Measurements from ENCODE around the gene OR52A1. TPM values are rescaled to one million over a fixed set of nuclear protein-coding genes. Genes with fewer than 3 reads are reported as not detected.
"Not testable (repeated sequence)": the region's sequence is repeated elsewhere in the genome, so short reads cannot be mapped to it uniquely, and the experiment has no call there.

OR52A1 gene
- total RNA-seq, 1 donor from 2014 or later, result not detected

GRCh38 chr11:5160217-5160616, 5.7 kb upstream of the OR52A1 start:
- H3K4me3 Mint-ChIP-seq; intact Hi-C loops (cut with micrococcal nuclease); H3K27ac Mint-ChIP-seq; DNase-seq; H3K27me3 Mint-ChIP-seq; H3K36me3 Mint-ChIP-seq (ENCODE audit: low read depth); H3K4me1 Mint-ChIP-seq; H3K9me3 Mint-ChIP-seq: not testable (repeated sequence)

DNA sequence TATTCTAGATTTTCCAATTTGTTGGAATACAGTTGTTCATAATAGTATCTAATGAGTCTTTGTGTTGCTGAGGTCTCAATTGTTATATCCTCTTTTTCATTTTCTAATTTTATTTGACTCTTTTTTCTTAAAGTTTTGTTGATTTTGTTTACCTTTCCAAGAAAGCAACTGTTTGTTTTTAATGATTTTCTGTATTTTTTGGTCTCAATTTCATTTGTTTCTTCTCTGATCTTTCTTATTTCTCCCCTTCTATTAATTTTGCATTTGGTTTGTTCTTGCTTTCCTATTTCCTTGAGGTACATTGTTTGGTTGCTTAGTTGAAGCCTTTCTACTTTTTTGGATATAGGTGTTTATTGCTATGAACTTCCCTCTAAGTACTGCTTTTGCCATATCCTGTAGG, 5.2 kb upstream of the OR52A1 start:
- H3K27ac Mint-ChIP-seq, result no peak overlapping the region
- DNase-seq, result no peak
- H3K4me1 Mint-ChIP-seq, result no peaks in the 10 kb centered on the region
- no peaks in the 10 kb centered on the region for H3K36me3 Mint-ChIP-seq (ENCODE audit: low read depth)
- H3K4me3 Mint-ChIP-seq, result no peak overlapping the region
- intact Hi-C loops (cut with micrococcal nuclease), result no loop called here
- no peaks in the 10 kb centered on the region for H3K27me3 Mint-ChIP-seq
- no peaks in the 10 kb centered on the region for H3K9me3 Mint-ChIP-seq

DNA sequence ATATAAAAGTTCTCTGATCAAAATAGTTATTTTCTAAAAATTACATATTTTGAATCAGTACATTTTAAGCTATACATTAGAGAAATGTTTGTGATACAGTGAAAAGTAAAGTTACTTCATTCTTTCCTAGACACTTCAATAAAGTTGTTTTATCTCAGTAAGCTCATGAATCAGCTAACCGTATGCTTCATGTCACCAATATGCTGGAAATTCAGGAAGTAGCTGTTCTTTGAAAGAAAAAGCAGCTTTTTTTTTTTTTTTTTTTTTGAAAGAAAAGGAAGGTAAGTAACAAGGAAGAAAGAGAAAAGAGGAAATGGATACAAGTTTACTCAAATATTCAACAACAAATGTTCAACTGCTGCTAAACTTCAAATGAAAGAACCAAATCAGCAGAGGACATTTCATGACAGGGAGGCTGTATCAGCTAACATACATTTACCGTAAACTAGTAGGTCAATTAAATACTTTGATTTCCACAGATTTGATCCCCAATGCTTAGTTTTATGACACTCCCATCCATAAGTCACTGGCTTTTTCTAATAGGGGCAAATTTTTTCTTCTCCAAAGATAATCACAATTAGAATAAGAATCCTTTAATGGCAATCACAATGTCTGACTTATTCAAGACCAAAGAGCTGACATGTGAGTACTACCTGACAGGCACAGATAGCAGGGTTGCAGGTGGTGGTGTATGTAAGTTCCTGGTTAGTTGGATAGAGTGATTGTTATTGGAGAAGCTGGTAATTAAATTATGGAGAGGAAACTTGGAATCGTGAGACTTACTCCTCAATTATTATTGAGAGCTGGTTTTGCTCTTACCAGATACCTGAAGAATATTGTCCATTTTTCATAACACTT, 754 bp downstream of the OR52A1 start:
- H3K4me1 Mint-ChIP-seq, result no peaks in the 10 kb centered on the region

DNA sequence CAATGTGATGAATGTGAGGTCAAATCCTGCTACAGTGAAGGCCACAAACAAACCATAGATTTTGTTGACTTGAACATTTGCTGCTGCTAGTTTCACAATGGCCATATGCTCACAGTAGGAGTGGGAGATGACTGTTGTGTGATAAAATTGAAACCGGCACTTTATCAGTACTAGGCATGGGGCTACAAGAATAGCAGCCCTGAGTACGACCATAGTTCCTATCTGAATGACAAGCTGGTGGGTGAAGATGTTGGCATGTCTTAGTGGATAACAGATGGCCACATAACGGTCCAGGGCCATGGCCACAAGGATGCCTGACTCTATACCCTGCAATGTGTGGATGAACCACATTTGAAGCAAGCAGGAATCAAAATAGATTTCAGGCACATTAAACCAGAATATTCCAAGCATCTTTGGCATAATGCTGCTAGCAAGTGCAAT, 2.8 kb downstream of the OR52A1 start:
- intact Hi-C loops (cut with micrococcal nuclease), result no loop called here
- H3K4me1 Mint-ChIP-seq, result no peaks in the 10 kb centered on the region
- H3K4me3 Mint-ChIP-seq, result no peak overlapping the region

More for the DNA sequence above, 754 bp downstream of the OR52A1 start:
- no peak overlapping the region for H3K4me3 Mint-ChIP-seq
- no peaks in the 10 kb centered on the region for H3K9me3 Mint-ChIP-seq
- no peak for DNase-seq
- intact Hi-C loops (cut with micrococcal nuclease), result no loop called here
- no peak overlapping the region for H3K27ac Mint-ChIP-seq
- no peaks in the 10 kb centered on the region for H3K36me3 Mint-ChIP-seq (ENCODE audit: low read depth)
- H3K27me3 Mint-ChIP-seq, result no peaks in the 10 kb centered on the region

GRCh38 chr11:5144206-5144605, 10.4 kb downstream of the OR52A1 start:
- H3K4me3 Mint-ChIP-seq, result not testable (repeated sequence)

More for the DNA sequence above, 2.8 kb downstream of the OR52A1 start:
- Mint-ChIP-seq H3K27ac (no peak overlapping the region), H3K36me3 (ENCODE audit: low read depth) (no peaks in the 10 kb centered on the region), H3K27me3 (no peaks in the 10 kb centered on the region), H3K9me3 (no peaks in the 10 kb centered on the region)
- DNase-seq, result no peak

DNA sequence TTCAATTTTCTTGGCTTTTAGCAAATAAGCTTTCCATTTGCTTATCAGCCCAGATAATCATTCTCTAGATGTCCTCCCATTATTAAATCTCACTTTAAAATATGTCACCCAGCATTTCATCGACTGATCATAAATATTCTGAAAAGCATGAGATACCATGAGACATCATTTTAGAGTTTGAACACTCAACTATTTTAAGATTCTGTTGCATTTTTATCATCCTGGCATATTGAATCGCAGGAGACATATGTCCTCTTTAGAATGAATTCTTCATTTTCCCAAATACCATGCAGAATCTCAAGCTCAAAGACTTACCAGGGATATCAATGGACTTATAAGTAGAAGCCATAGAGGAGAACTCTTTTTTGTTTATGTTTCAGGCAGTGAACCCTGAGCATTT, 16.6 kb downstream of the OR52A1 start, which contains the start of gene OR52A5:
Gene OR52A5 (minus strand): TSS at position 361 of the 400 bp plus-strand sequence. CDS start 5,714 bp downstream, outside the sequence.
- DNase-seq, result no peak
- intact Hi-C loops (cut with micrococcal nuclease), result no loop called here
- H3K4me3 Mint-ChIP-seq, result no peak within 1 kb of the TSS

More at GRCh38 chr11:5144206-5144605, 10.4 kb downstream of the OR52A1 start:
- intact Hi-C loops (cut with micrococcal nuclease); H3K27ac Mint-ChIP-seq; H3K27me3 Mint-ChIP-seq; H3K4me1 Mint-ChIP-seq; DNase-seq; H3K36me3 Mint-ChIP-seq (ENCODE audit: low read depth); H3K9me3 Mint-ChIP-seq: not testable (repeated sequence)

GRCh38 chr11:5137014-5137413, 17.5 kb downstream of the OR52A1 start:
- no peaks in the 10 kb centered on the region for H3K36me3 Mint-ChIP-seq (ENCODE audit: low read depth)
- H3K9me3 Mint-ChIP-seq, result no peaks in the 10 kb centered on the region
- H3K27ac Mint-ChIP-seq, result no peak overlapping the region
- H3K27me3 Mint-ChIP-seq, result no peaks in the 10 kb centered on the region
- intact Hi-C loops (cut with micrococcal nuclease), result no loop called here
- no peaks in the 10 kb centered on the region for H3K4me1 Mint-ChIP-seq
- H3K4me3 Mint-ChIP-seq, result no peak overlapping the region
- DNase-seq, result no peak

More for the DNA sequence above, 16.6 kb downstream of the OR52A1 start, which contains the start of gene OR52A5:
- Mint-ChIP-seq H3K4me1 (no peaks in the 10 kb centered on the region), H3K27ac (no peak within 1 kb of the TSS), H3K9me3 (no peaks in the 10 kb centered on the region), H3K27me3 (no peaks in the 10 kb centered on the region), H3K36me3 (ENCODE audit: low read depth) (no peaks in the 10 kb centered on the region)

GRCh38 chr11:5136261-5136660, 18.3 kb downstream of the OR52A1 start:
- H3K4me3 Mint-ChIP-seq, result no peak overlapping the region
- no peaks in the 10 kb centered on the region for H3K4me1 Mint-ChIP-seq
- no peaks in the 10 kb centered on the region for H3K9me3 Mint-ChIP-seq
- intact Hi-C loops (cut with micrococcal nuclease), result no loop called here
- no peaks in the 10 kb centered on the region for H3K27me3 Mint-ChIP-seq
- DNase-seq, result no peak
- H3K27ac Mint-ChIP-seq, result no peak overlapping the region
- H3K36me3 Mint-ChIP-seq (ENCODE audit: low read depth), result no peaks in the 10 kb centered on the region

GRCh38 chr11:5131584-5132335, 22.8 kb downstream of the OR52A1 start:
- no peaks in the 10 kb centered on the region for H3K4me1 Mint-ChIP-seq
- DNase-seq, result no peak
- intact Hi-C loops (cut with micrococcal nuclease), result no loop called here
- peaks cover 2% of the 10 kb centered on the region for H3K27me3 Mint-ChIP-seq
- no peak overlapping the region for H3K27ac Mint-ChIP-seq
- no peak overlapping the region for H3K4me3 Mint-ChIP-seq
- no peaks in the 10 kb centered on the region for H3K36me3 Mint-ChIP-seq (ENCODE audit: low read depth)
- no peaks in the 10 kb centered on the region for H3K9me3 Mint-ChIP-seq

- intact Hi-C loops (cut with micrococcal nuclease), result no loop called here
- no peaks in the 10 kb centered on the region for H3K4me1 Mint-ChIP-seq
- H3K4me3 Mint-ChIP-seq, result no peak overlapping the region
Observed at GRCh38 chr11:5129457-5129877, 25.1 kb downstream of the OR52A1 start.

GRCh38 chr11:5124891-5125620, 29.5 kb downstream of the OR52A1 start:
- Mint-ChIP-seq H3K4me3 (no peak overlapping the region), H3K4me1 (no peaks in the 10 kb centered on the region), H3K9me3 (no peaks in the 10 kb centered on the region), H3K36me3 (ENCODE audit: low read depth) (no peaks in the 10 kb centered on the region), H3K27ac (no peak overlapping the region), H3K27me3 (peaks cover 4% of the 10 kb centered on the region)
- intact Hi-C loops (cut with micrococcal nuclease), result loop anchor here (1.0 to 2.0 kb wide), 3 partner anchors 255 to 766 kb away; partner anchors contain the start of gene OR52N2
- no peak for DNase-seq

More at GRCh38 chr11:5129457-5129877, 25.1 kb downstream of the OR52A1 start:
- Mint-ChIP-seq H3K27ac (no peak overlapping the region), H3K36me3 (ENCODE audit: low read depth) (no peaks in the 10 kb centered on the region), H3K27me3 (peaks cover 4% of the 10 kb centered on the region), H3K9me3 (no peaks in the 10 kb centered on the region)
- DNase-seq, result no peak

- peaks cover 3% of the 10 kb centered on the region for H3K27me3 Mint-ChIP-seq
- peak; percentile 82 for DNase-seq
- no peaks in the 10 kb centered on the region for H3K4me1 Mint-ChIP-seq
- intact Hi-C loops (cut with micrococcal nuclease), result loop anchor here (1.0 to 2.0 kb wide), 3 partner anchors 256 to 767 kb away; partner anchors contain the start of gene OR52N2
- no peak overlapping the region for H3K27ac Mint-ChIP-seq
- H3K4me3 Mint-ChIP-seq, result no peak overlapping the region
- H3K9me3 Mint-ChIP-seq, result no peaks in the 10 kb centered on the region
- no peaks in the 10 kb centered on the region for H3K36me3 Mint-ChIP-seq (ENCODE audit: low read depth)
Observed at GRCh38 chr11:5123802-5124521, 30.6 kb downstream of the OR52A1 start.

DNA sequence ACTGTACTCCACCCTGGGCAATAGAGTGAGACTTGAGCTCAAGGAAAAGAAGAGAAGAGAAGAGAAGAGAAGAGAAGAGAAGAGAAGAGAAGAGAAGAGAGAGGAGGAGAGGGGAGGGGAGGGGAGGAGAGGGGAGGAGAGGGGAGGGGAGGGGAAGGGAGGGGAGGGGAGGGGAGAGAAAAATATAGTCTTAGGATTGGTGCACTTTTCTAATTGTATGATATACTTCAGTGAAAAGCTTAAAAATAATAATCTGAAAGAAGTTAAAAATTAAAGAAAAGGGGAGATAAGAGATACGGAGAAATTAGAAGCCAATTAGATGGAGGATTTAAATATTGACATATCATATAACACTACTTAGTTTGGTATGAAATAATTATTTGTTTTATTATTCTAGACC, 35.7 kb downstream of the OR52A1 start:
- no peak overlapping the region for H3K4me3 Mint-ChIP-seq
- no peak for DNase-seq
- H3K27ac Mint-ChIP-seq, result no peak overlapping the region
- no peaks in the 10 kb centered on the region for H3K9me3 Mint-ChIP-seq
- no peaks in the 10 kb centered on the region for H3K4me1 Mint-ChIP-seq
- H3K36me3 Mint-ChIP-seq (ENCODE audit: low read depth), result no peaks in the 10 kb centered on the region
- intact Hi-C loops (cut with micrococcal nuclease), result no loop called here
- H3K27me3 Mint-ChIP-seq, result peaks cover under 1% of the 10 kb centered on the region
